ENCODE results near the gene TLR1. TPM values are rescaled to one million over a fixed set of nuclear protein-coding genes. Genes with fewer than 3 reads are reported as not detected.

TLR1 gene
- total RNA-seq, 1 donor from 2014 or later: 2.7 TPM

Other genes starting within 250 kb of the TLR1 start
- gene KLF3, start 140.6 kb downstream of the TLR1 start, total RNA-seq: 77.8 TPM
- gene TLR10, start 21.8 kb downstream of the TLR1 start, total RNA-seq: 0.40 TPM
- 1.6 TPM for gene TLR6, start 52.0 kb upstream of the TLR1 start, total RNA-seq
- gene FAM114A1, start 63.0 kb upstream of the TLR1 start, total RNA-seq: 33.2 TPM
- gene TMEM156, start 227.6 kb upstream of the TLR1 start, total RNA-seq: 0.16 TPM